ENCODE data around the gene MAFG. TPM values are rescaled to one million over a fixed set of nuclear protein-coding genes. Genes with fewer than 3 reads are reported as not detected.
A peak's percentile ranks its signal among the peaks of the same experiment; 100 is the strongest.

MAFG gene
- total and polyA plus RNA-seq, 2 experiments from 2014 or later: 17.2 to 33.4 TPM

- H3K4me3 Mint-ChIP-seq: no peak overlapping the region
- H3K27me3 Mint-ChIP-seq (ENCODE audit: insufficient read depth, low read depth, poor library complexity): peaks cover 28% of the 10 kb centered on the region
- DNase-seq (ENCODE audit: low spot score): no peak
Measured at GRCh38 chr17:81930142-81931125, 2.9 kb upstream of the MAFG start.

GRCh38 chr17:81929253-81930141 is 2.0 kb upstream of the MAFG start:
- no peaks in the 10 kb centered on the region for H3K9me3 Mint-ChIP-seq
- H2AFZ ChIP-seq: no peak overlapping the region
- peak; percentile 29 for DNase-seq (ENCODE audit: low spot score)
- H3K4me2 ChIP-seq: peak overlapping the region; percentile 94
- peak overlapping the region; percentile 72 for H3K4me3 Mint-ChIP-seq
- H3K36me3 Mint-ChIP-seq (ENCODE audit: low read depth): peaks cover 20% of the 10 kb centered on the region
- ATAC-seq: no peak
- no peaks in the 10 kb centered on the region for H3K9me2 ChIP-seq (ENCODE audit: insufficient read depth)
- peaks cover 21% of the 10 kb centered on the region for H3F3A ChIP-seq (replicated peaks; ENCODE audit: low read depth)
- no peaks in the 10 kb centered on the region for H3K36me3 ChIP-seq (ENCODE audit: insufficient read depth)
- no peak overlapping the region for H3K27ac ChIP-seq (ENCODE audit: low read depth)
- H3K27me3 Mint-ChIP-seq (ENCODE audit: insufficient read depth, low read depth, poor library complexity): peaks cover 28% of the 10 kb centered on the region
- peaks cover 20% of the 10 kb centered on the region for H3K4me1 Mint-ChIP-seq
- H3K27me3 ChIP-seq (ENCODE audit: insufficient read depth): peaks cover 10% of the 10 kb centered on the region; the same call in 1 of the 2 replicates
- H3K4me3 ChIP-seq: peak overlapping the region; percentile 79; the same call in 1 of the 2 replicates
- peaks cover 16% of the 10 kb centered on the region; the same call in 1 of the 2 replicates for H3K4me1 ChIP-seq (ENCODE audit: insufficient read depth)
- peaks cover 26% of the 10 kb centered on the region for H3K79me2 ChIP-seq (replicated peaks; ENCODE audit: insufficient read depth)
- peaks cover 4% of the 10 kb centered on the region for H4K20me1 ChIP-seq (replicated peaks; ENCODE audit: insufficient read depth)
- no peak overlapping the region for H3K27ac Mint-ChIP-seq
- TF ChIP-seq CTCF (conservative IDR thresholded peaks at IDR 0.05; ENCODE audit: low read depth in 2 of 2) (no peak), EZH2phosphoT487 (IDR thresholded peaks at IDR 0.05; ENCODE audit: unreplicated experiment) (no peak), STAT1 (IDR thresholded peaks at IDR 0.05; ENCODE audit: unreplicated experiment) (no peak), ETS1 (IDR thresholded peaks at IDR 0.05) (no peak), POLR2AphosphoS5 (IDR thresholded peaks at IDR 0.05; ENCODE audit: low read depth) (no peak), ZNF114 (CRISPR knock-in tag; IDR thresholded peaks at IDR 0.05) (no peak), NANOG (IDR thresholded peaks at IDR 0.05; ENCODE audit: borderline replicate concordance) (no peak), JUNB (IDR thresholded peaks at IDR 0.05; ENCODE audit: unreplicated experiment) (no peak), ZNF331 (CRISPR knock-in tag; IDR thresholded peaks at IDR 0.05; ENCODE audit: low read depth) (no peak)

More at GRCh38 chr17:81930142-81931125, 2.9 kb upstream of the MAFG start:
- Histone ChIP-seq H3K9me2 (ENCODE audit: insufficient read depth) (no peaks in the 10 kb centered on the region), H3K27ac (ENCODE audit: low read depth) (no peak overlapping the region), H3K27me3 (ENCODE audit: insufficient read depth) (peaks cover 10% of the 10 kb centered on the region; the same call in 1 of the 2 replicates), H3F3A (replicated peaks; ENCODE audit: low read depth) (peaks cover 16% of the 10 kb centered on the region), H2AFZ (no peak overlapping the region), H3K4me3 (no peak overlapping the region), H3K4me1 (ENCODE audit: insufficient read depth) (peaks cover 7% of the 10 kb centered on the region; the same call in 1 of the 2 replicates), H3K79me2 (replicated peaks; ENCODE audit: insufficient read depth) (peaks cover 17% of the 10 kb centered on the region), H3K36me3 (ENCODE audit: insufficient read depth) (no peaks in the 10 kb centered on the region), H3K4me2 (no peak overlapping the region), H4K20me1 (replicated peaks; ENCODE audit: insufficient read depth) (no peaks in the 10 kb centered on the region; the same call in 1 of the 2 replicates)
- Mint-ChIP-seq H3K36me3 (ENCODE audit: low read depth) (peaks cover 27% of the 10 kb centered on the region), H3K4me1 (peaks cover 13% of the 10 kb centered on the region; the same call in 2 of the 3 replicates), H3K9me3 (no peaks in the 10 kb centered on the region), H3K27ac (no peak overlapping the region)
- TF ChIP-seq REST (IDR thresholded peaks at IDR 0.05; ENCODE audit: unreplicated experiment): peak; percentile 72
- TF ChIP-seq EZH2 (IDR thresholded peaks at IDR 0.05; ENCODE audit: low read depth, unreplicated experiment): no peak
- ATAC-seq: no peak
